Small intestine (tissue), 7 donors: ENCODE results near the gene SRRM3. TPM values are rescaled to one million over a fixed set of nuclear protein-coding genes. Genes with fewer than 3 reads are reported as not detected.

Experiments
- DNase-seq, 2 donors: peaks; one replicate each; pipeline versions ENCODE4 v3.0.0 to v3.0.0-alpha.2; 2013
- FAIRE-seq: peaks from 2 replicates; lab custom pipeline; 2012; peaks lifted over from hg19 to GRCh38; lab: Jason Lieb, UNC
- H3K27ac ChIP-seq, 3 donors: one replicate each; pipeline ENCODE4 v1.5.1; 2013; ENCODE audit warnings: low read length in 2 of 3, mild to moderate bottlenecking in 2 of 3, control low read depth in 1 of 3, inconsistent platforms in 1 of 3, low read depth in 1 of 3, moderate library complexity in 1 of 3
- H3K27me3 ChIP-seq, 3 donors: one replicate each; pipeline ENCODE4 v1.6.1; 2013; ENCODE audit warnings: low read length in 3 of 3, inconsistent platforms in 1 of 3; ENCODE audit not compliant: control insufficient read depth in 3 of 3, insufficient read depth in 3 of 3
- H3K36me3 ChIP-seq, 3 donors: one replicate each; pipeline ENCODE4 v1.6.1; 2013; ENCODE audit warnings: low read length in 3 of 3, inconsistent platforms in 1 of 3, low read depth in 1 of 3, mild to moderate bottlenecking in 1 of 3, moderate library complexity in 1 of 3; ENCODE audit not compliant: control insufficient read depth in 3 of 3, insufficient read depth in 2 of 3
- H3K4me1 ChIP-seq, 3 donors: one replicate each; pipeline ENCODE4 v1.6.1; 2013; ENCODE audit warnings: low read length in 2 of 3, inconsistent platforms in 1 of 3, low read depth in 1 of 3, mild to moderate bottlenecking in 1 of 3, moderate library complexity in 1 of 3; ENCODE audit not compliant: control insufficient read depth in 3 of 3, insufficient read depth in 2 of 3
- H3K4me3 ChIP-seq, 3 donors: one replicate each; pipeline ENCODE4 v1.5.1; 2013; ENCODE audit warnings: low read length in 3 of 3, control low read depth in 1 of 3, inconsistent platforms in 1 of 3, low read depth in 1 of 3, mild to moderate bottlenecking in 1 of 3, moderate library complexity in 1 of 3
- H3K9me3 ChIP-seq, 2 donors: one replicate each; pipeline ENCODE4 v1.6.1; 2013; ENCODE audit warnings: low read depth in 1 of 2, low read length in 1 of 2; ENCODE audit not compliant: control insufficient read depth in 2 of 2, insufficient read depth in 1 of 2
- WGBS, 3 donors: extraction: QIAGEN DNeasy Blood & Tissue Kit; methylation state at CpG; one replicate each; pipeline ENCODE4 v1.1.7; 2013; 5-methylcytosine and 5-hydroxymethylcytosine counted together
- polyA plus RNA-seq, 4 donors: library from polyadenylated mRNA; stranded (reverse) in 3 of 4; unstranded in 1 of 4; fragments of 200-250 nt in 3 of 4; fragments of 120-200 nt in 1 of 4; gene quantifications; one replicate each; pipeline versions ENCODE4 v1.2.1 to v1.2.3, GENCODE V29; 2013
- donor health status: healthy with polysubstance abuse.
- donor health status: control.
- donor health status: control.
- donor health status: Bipolar disorder and iron deficiency.
- donor health status: healthy.

The SRRM3 gene
- polyA plus RNA-seq, 4 donors, result 0.93 to 2.8 (median 1.6) TPM; not detected in 1

DNA sequence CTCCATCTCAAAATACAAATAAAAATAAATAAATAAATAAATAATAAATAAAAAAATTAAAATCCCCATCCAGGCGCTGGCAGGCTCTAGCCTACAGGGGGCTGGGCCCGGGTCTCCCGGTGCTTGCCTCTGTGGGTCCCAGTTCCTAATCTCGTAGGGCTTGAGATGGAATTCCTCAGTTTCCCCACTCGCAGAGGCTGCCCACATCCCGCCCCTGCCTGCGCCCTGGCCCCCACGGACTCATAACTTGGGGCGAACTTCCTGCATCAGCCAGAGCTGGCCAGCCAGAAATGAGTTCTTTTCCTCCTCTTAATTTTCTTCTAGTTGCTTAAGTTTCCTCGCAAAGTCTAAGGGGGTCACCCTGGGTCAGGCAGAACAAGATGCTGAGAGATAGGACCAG is 22.0 kb upstream of the SRRM3 start:
- no peaks in the 10 kb centered on the region for H3K27me3 ChIP-seq
- no peaks in the 10 kb centered on the region for H3K4me1 ChIP-seq
- DNase-seq (no peak), FAIRE-seq (no peak)
- H3K9me3 ChIP-seq, result no peaks in the 10 kb centered on the region
- WGBS, 3 donors, result 91 to 96% (median 92%) methylated on average over 10 of the region's 10 CpGs
- no peak overlapping the region for H3K27ac ChIP-seq
- no peak overlapping the region for H3K4me3 ChIP-seq
- no peaks in the 10 kb centered on the region for H3K36me3 ChIP-seq

DNA sequence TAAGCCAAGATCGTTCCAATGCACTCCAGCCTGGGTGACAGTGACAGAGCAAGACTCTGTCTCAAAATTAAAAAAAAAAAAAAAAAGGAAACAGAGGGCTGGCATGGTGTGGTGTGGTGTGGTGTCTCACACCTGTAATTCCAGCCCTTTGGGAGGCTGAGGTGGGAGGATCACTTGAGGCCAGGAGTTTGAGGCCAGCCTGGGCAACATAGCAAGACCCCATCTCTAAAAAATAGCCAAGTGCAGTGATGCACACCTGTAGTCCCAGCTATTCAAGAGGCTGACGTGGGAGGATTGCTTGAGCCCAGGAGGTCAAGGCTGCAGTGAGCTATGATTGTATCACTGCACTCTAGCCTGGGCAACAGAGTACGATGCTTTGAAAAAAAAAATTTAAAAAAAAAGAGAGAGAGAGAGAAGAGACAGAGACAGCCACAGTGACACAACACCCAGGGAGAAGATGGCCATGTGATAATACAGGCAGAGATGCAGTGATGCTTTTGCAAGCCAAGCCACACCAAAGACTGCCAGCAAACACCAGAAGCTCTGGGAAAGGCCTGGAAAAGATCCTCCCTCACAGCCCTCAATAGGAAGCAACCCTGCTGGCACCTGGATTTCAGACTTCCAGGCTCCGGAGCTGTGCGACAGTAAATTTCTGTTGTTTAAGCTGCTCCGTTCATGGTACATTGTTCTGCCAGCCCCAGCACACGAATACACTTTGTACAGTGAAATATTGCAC is 19.3 kb upstream of the SRRM3 start:
- no peaks in the 10 kb centered on the region for H3K36me3 ChIP-seq
- no peaks in the 10 kb centered on the region for H3K9me3 ChIP-seq
- H3K4me1 ChIP-seq, result no peaks in the 10 kb centered on the region
- no peak overlapping the region for H3K27ac ChIP-seq
- H3K27me3 ChIP-seq, result peaks cover 0 to 3% (median 2%) of the 10 kb centered on the region in 3 donors
- H3K4me3 ChIP-seq, result no peak overlapping the region
- 72 to 81% (median 74%) methylated on average over 7 of the region's 7 CpGs for WGBS, 3 donors
- FAIRE-seq, result no peak
- no peak for DNase-seq

GRCh38 chr7:76185187-76185896 is 16.4 kb upstream of the SRRM3 start:
- FAIRE-seq (no peak), DNase-seq (no peak)
- 41 to 63% (median 55%) methylated on average over 20 to 21 of the region's 21 CpGs for WGBS, 3 donors
- Histone ChIP-seq H3K27ac (no peak overlapping the region), H3K36me3 (no peaks in the 10 kb centered on the region), H3K9me3 (no peaks in the 10 kb centered on the region), H3K4me3 (no peak overlapping the region), H3K27me3 (peaks cover 0 to 3% (median 2%) of the 10 kb centered on the region in 3 donors), H3K4me1 (no peaks in the 10 kb centered on the region)

DNA sequence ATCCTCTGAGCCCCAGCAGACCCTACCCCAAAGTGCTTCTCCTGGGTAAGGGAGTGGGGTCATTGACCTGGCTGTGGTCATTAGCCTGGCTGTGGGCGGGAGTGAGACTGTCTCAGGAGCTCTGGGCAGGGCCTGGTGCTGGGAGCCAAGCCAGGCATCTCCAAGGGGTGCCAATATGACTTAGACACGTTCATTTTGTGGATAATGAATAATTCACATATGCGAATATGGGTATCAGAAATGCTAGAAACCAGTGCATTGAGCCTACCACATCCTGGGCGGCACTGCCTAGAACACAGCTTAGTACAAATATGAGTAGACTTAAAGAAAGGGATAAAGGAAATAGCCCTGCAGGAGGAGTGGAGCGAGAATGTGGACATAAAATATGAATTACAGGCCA is 14.4 kb upstream of the SRRM3 start:
- Histone ChIP-seq H3K4me1 (no peaks in the 10 kb centered on the region), H3K36me3 (no peaks in the 10 kb centered on the region), H3K9me3 (peaks cover 2 to 9% of the 10 kb centered on the region in 2 donors), H3K4me3 (no peak overlapping the region), H3K27ac (no peak overlapping the region), H3K27me3 (peaks cover 0 to 3% (median 2%) of the 10 kb centered on the region in 3 donors)
- FAIRE-seq, result no peak
- no peak for DNase-seq
- WGBS, 3 donors, result 60 to 73% (median 63%) methylated on average over 5 of the region's 5 CpGs

- no peaks in the 10 kb centered on the region for H3K4me1 ChIP-seq
- FAIRE-seq, result no peak
- WGBS, 3 donors, result 53 to 76% (median 65%) methylated on average over 6 of the region's 6 CpGs
Measured at GRCh38 chr7:76189276-76189675, 12.4 kb upstream of the SRRM3 start.

DNA sequence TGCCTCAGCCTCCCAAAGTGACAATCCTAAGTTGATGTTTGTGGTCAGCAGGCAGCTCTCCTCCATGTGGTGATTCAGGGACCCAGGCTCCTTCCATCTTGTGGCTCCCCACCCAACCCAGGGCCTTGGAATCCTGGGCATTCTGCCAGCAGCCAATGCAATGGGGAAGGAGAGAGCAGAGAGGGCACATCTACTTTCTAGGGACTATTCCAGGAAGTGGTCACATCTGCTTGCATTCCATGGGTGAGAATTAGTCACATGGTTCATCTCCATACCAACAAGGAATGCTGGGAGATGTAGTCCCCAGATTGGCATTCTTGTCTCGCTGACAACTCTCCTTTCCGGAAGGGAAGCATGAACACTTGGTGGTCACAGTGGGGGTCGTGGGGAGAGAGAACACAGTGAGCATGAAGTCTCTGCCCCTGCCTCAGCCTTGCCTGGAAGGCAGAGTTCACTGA is 9.9 kb upstream of the SRRM3 start:
- DNase-seq (peak in 1 of 2 donors; percentile 5), FAIRE-seq (no peak)
- Histone ChIP-seq H3K9me3 (peaks cover 2 to 11% of the 10 kb centered on the region in 2 donors), H3K4me1 (no peaks in the 10 kb centered on the region), H3K27ac (no peak overlapping the region), H3K4me3 (no peak overlapping the region), H3K36me3 (no peaks in the 10 kb centered on the region), H3K27me3 (peaks cover 0 to 2% (median 2%) of the 10 kb centered on the region in 3 donors)
- 37 to 54% (median 47%) methylated on average over 3 of the region's 3 CpGs for WGBS, 3 donors

More at GRCh38 chr7:76189276-76189675, 12.4 kb upstream of the SRRM3 start:
- peaks cover 0 to 5% (median 2%) of the 10 kb centered on the region in 3 donors for H3K27me3 ChIP-seq
- no peak overlapping the region for H3K27ac ChIP-seq
- H3K36me3 ChIP-seq, result no peaks in the 10 kb centered on the region
- peaks cover 2 to 11% of the 10 kb centered on the region in 2 donors for H3K9me3 ChIP-seq
- no peak for DNase-seq
- no peak overlapping the region for H3K4me3 ChIP-seq

- no peak overlapping the region for H3K4me3 ChIP-seq
- H3K27me3 ChIP-seq, result peaks cover 0 to 2% (median 0%) of the 10 kb centered on the region in 3 donors
- H3K9me3 ChIP-seq, result peaks cover 2 to 11% of the 10 kb centered on the region in 2 donors
- H3K4me1 ChIP-seq, result no peaks in the 10 kb centered on the region
- FAIRE-seq (no peak), DNase-seq (no peak)
- no peak overlapping the region for H3K27ac ChIP-seq
- no peaks in the 10 kb centered on the region for H3K36me3 ChIP-seq
- 60 to 67% (median 65%) methylated on average over 4 of the region's 4 CpGs for WGBS, 3 donors
Measured at GRCh38 chr7:76193466-76193865, 8.2 kb upstream of the SRRM3 start.

DNA sequence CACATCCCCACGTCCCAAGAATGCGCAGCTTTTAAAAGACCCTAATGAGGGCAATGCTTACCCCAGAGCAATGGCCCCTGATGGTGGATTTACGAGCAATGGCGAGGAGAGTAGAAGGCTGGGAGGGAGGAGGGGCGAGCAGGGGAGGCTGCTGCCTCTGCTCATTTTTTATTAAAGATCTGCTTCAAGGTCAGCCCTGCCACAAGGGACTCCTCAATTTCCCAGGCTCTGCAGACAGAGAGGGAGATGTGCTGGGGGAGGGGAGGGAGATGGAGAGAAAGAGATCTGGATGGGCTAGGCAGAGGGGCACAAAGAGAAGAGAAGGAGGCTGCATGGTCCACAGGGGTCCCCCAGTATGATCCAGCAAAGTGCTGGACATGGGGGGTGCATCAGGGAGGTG is 7.8 kb upstream of the SRRM3 start:
- no peak overlapping the region for H3K4me3 ChIP-seq

More for the DNA sequence above, 7.8 kb upstream of the SRRM3 start:
- DNase-seq, result no peak
- peaks cover 2 to 11% of the 10 kb centered on the region in 2 donors for H3K9me3 ChIP-seq
- H3K4me1 ChIP-seq, result no peaks in the 10 kb centered on the region
- H3K27me3 ChIP-seq, result peaks cover 0 to 2% (median 0%) of the 10 kb centered on the region in 3 donors
- no peaks in the 10 kb centered on the region for H3K36me3 ChIP-seq
- no peak overlapping the region for H3K27ac ChIP-seq
- FAIRE-seq, result no peak
- 48 to 65% (median 50%) methylated on average over 5 of the region's 5 CpGs for WGBS, 3 donors
